Measurements from ENCODE around the gene CACNB1. TPM values are rescaled to one million over a fixed set of nuclear protein-coding genes. Genes with fewer than 3 reads are reported as not detected.

Gene CACNB1
- total and polyA plus RNA-seq, 2 of the 13 experiments (the other 11 are each of a cell fraction or from before 2014, with no cell fraction given): 0.75 to 1.5 TPM

DNA sequence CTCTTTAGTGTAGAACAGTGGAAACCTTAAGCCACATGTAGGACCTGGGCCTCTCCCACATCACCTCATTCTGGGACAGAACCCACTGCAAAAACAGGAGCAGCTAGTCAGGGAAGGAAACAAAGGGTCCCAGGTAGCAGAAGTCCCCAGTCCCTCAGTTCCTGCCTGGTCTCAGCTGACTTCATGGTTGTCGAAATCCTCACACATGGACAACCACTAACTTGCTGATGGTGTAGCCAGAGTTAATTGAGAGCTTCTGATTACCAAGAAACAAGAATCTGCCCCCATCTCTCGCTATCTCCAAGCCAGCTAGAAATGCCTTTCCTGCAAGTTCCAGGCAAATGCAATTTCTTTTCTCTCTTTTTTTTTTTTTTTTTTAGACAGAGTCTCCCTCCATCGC, 28.0 kb downstream of the CACNB1 start:
- ChIA-PET CTCF (ENCODE audit: low intra/inter-chr PET ratio, low total read pairs) (no interaction called here), POLR2A (no interaction called here)
- 76% methylated on average over 3 of the region's 3 CpGs for WGBS (ENCODE audit: low lambda C conversion rate)
- peaks cover 7% of the 10 kb centered on the region; the same call in 1 of the 2 replicates for H3K4me1 ChIP-seq (ENCODE audit: insufficient read depth, low read length)
- H3K9ac ChIP-seq (ENCODE audit: insufficient read depth, low read depth, low read length): no peak overlapping the region
- DNase-seq (ENCODE audit: low spot score) (no peak), ATAC-seq (no peak), FAIRE-seq (no peak)
- no peak overlapping the region for H3K4me2 ChIP-seq (ENCODE audit: low read depth, low read length)
- BruUV-seq (replicated peaks): no TSS peak
- no peak overlapping the region for H3K27ac ChIP-seq (ENCODE audit: extremely low read length, insufficient read depth, low read length)
- no peak overlapping the region for H3K4me3 ChIP-seq (replicated peaks in 1 of 3; ENCODE audit: insufficient read depth in 1 of 3, low read depth in 2 of 3, low read length in 3 of 3)
- H3K79me2 ChIP-seq (ENCODE audit: insufficient read depth, low read length): no peaks in the 10 kb centered on the region
- H3K36me3 ChIP-seq (replicated peaks in 1 of 2; ENCODE audit: control insufficient read depth in 1 of 2, insufficient read depth in 2 of 2, low read length in 2 of 2): no peaks in the 10 kb centered on the region
- in situ Hi-C loops (cut with HindIII; ENCODE audit: extremely low pct_ligation_motif_present, low pct_unique_long_range_greater_than_20kb): loop anchor here (25.0 kb wide), 1 partner anchor 407 kb away; the partner anchor contains the start of gene PSMB3
- H3K27me3 ChIP-seq (ENCODE audit: control insufficient read depth in 1 of 2, insufficient read depth in 2 of 2, low read length in 2 of 2): peaks cover 4 to 27% of the 10 kb centered on the region in 2 experiments; a peak in 4 of 5 replicates
- H4K20me1 ChIP-seq (ENCODE audit: insufficient read depth, low read length): no peaks in the 10 kb centered on the region; the same call in 1 of the 2 replicates
- H3K9me3 ChIP-seq (ENCODE audit: low read length): no peaks in the 10 kb centered on the region
- H2AFZ ChIP-seq (ENCODE audit: low read length): no peak overlapping the region
- intact Hi-C loops (cut with micrococcal nuclease; ENCODE audit: unreplicated experiment): no loop called here
- no peak for TF ChIP-seq KDM3A (CRISPR knock-in tag; IDR thresholded peaks at IDR 0.05; ENCODE audit: low read depth)
- TF ChIP-seq GTF2F1 (IDR thresholded peaks at IDR 0.05; ENCODE audit: low read length): no peak
- TF ChIP-seq, protein P1, sequence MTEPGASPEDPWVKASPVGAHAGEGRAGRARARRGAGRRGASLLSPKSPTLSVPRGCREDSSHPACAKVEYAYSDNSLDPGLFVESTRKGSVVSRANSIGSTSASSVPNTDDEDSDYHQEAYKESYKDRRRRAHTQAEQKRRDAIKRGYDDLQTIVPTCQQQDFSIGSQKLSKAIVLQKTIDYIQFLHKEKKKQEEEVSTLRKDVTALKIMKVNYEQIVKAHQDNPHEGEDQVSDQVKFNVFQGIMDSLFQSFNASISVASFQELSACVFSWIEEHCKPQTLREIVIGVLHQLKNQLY (CRISPR knock-in tag; IDR thresholded peaks at IDR 0.05): no peak
- TF ChIP-seq ZBTB1 (CRISPR knock-in tag; IDR thresholded peaks at IDR 0.05; ENCODE audit: borderline replicate concordance): no peak
- TF ChIP-seq YY1 (IDR thresholded peaks at IDR 0.05; ENCODE audit: insufficient read depth, insufficient replicate concordance, low read depth, low read length): no peak
- no peak for TF ChIP-seq ZNF7 (CRISPR knock-in tag; IDR thresholded peaks at IDR 0.05)
- no peak for TF ChIP-seq SP140L (CRISPR knock-in tag; IDR thresholded peaks at IDR 0.05; ENCODE audit: borderline replicate concordance)
- TF ChIP-seq ZMYM4 (CRISPR knock-in tag; IDR thresholded peaks at IDR 0.05): no peak
- no peak for TF ChIP-seq RBM22 (optimal IDR thresholded peaks at IDR 0.05; ENCODE audit: low read length)
- no peak for TF ChIP-seq ZNF703 (CRISPR knock-in tag; IDR thresholded peaks at IDR 0.05; ENCODE audit: borderline replicate concordance)
